HCT116 (cell line): ENCODE data around the gene RFTN1.

ENCODE experiments used
- CEBPB ChIP-seq: IDR thresholded peaks from 2 replicates; pipeline ENCODE4 v1.6.1; 2012; ENCODE audit warnings: low read depth
- CTCF ChIP-seq, 3 experiments: fragments of 200-600 bp in 1 of 3; sonication (generic) in 1 of 3; IDR thresholded peaks in 2 of 3; conservative IDR thresholded peaks in 1 of 3; 2 replicates each; pipeline ENCODE4 v1.5.1; 2012 to 2017; ENCODE audit warnings: low read depth in 2 of 3, low read length in 2 of 3, antibody characterized with exemption in 1 of 3, borderline replicate concordance in 1 of 3, control low read depth in 1 of 3, mild to moderate bottlenecking in 1 of 3, mixed read lengths in 1 of 3, mixed run types in 1 of 3, moderate library complexity in 1 of 3; ENCODE audit not compliant: insufficient read depth in 1 of 3
- ELF1 ChIP-seq: IDR thresholded peaks from 2 replicates; pipeline ENCODE4 v1.6.1; 2012; ENCODE audit warnings: low read depth, borderline replicate concordance
- EZH2 ChIP-seq: fragments of 200-600 bp; sonication (generic); IDR thresholded peaks from 2 replicates; pipeline ENCODE4 v1.6.1; 2017; ENCODE audit warnings: antibody characterized with exemption, mixed run types
- EZH2phosphoT487 ChIP-seq: fragments of 200-600 bp; IDR thresholded peaks from 2 replicates; pipeline ENCODE4 v1.6.1; 2018; ENCODE audit warnings: antibody characterized with exemption, borderline replicate concordance
- JUND ChIP-seq: IDR thresholded peaks from 2 replicates; pipeline ENCODE4 v1.6.1; 2012
- POLR2AphosphoS5 ChIP-seq: IDR thresholded peaks from 2 replicates; pipeline ENCODE4 v1.6.1; 2011; ENCODE audit warnings: mild to moderate bottlenecking, low read depth, low read length, moderate library complexity
- REST ChIP-seq: IDR thresholded peaks from 2 replicates; pipeline ENCODE4 v1.6.1; 2012; ENCODE audit warnings: low read depth
- SP1 ChIP-seq: IDR thresholded peaks from 2 replicates; pipeline ENCODE4 v1.6.1; 2012; ENCODE audit warnings: low read depth
- ZBTB33 ChIP-seq: IDR thresholded peaks from 2 replicates; pipeline ENCODE4 v1.6.1; 2011; ENCODE audit warnings: mild to moderate bottlenecking, low read length, moderate library complexity; ENCODE audit not compliant: insufficient replicate concordance; ENCODE audit errors: extremely low read depth
- ZNF274 ChIP-seq: fragments of 200-500 bp; sonication (Bioruptor generic); IDR thresholded peaks from 2 replicates; pipeline ENCODE4 v1.6.1; 2014; ENCODE audit warnings: mild to moderate bottlenecking, low read depth, low read length, inconsistent platforms
- TF ChIP-seq, protein P1 (sequence below): IDR thresholded peaks from 2 replicates; pipeline ENCODE4 v1.6.1; 2012

- TF ChIP-seq CTCF (IDR thresholded peaks at IDR 0.05 in 2 of 3, conservative IDR thresholded peaks at IDR 0.05 in 1 of 3; ENCODE audit: borderline replicate concordance in 1 of 3, insufficient read depth in 1 of 3, low read depth in 2 of 3, low read length in 2 of 3) (no peak), ZBTB33 (no peak), POLR2AphosphoS5 (no peak), EZH2phosphoT487 (no peak), CEBPB (no peak), SP1 (no peak), EZH2 (no peak), ZNF274 (no peak), REST (no peak), ELF1 (no peak), JUND (no peak)
- TF ChIP-seq, protein P1, sequence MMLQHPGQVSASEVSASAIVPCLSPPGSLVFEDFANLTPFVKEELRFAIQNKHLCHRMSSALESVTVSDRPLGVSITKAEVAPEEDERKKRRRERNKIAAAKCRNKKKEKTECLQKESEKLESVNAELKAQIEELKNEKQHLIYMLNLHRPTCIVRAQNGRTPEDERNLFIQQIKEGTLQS, result no peak
Observed at GRCh38 chr3:16299746-16300145, 213.8 kb downstream of the RFTN1 start.
